HepG2 (cell line): ENCODE results near the gene C2orf92. TPM values are rescaled to one million over a fixed set of nuclear protein-coding genes. Genes with fewer than 3 reads are reported as not detected.

Experiments
- BCL6 ChIP-seq: IDR thresholded peaks from 2 replicates; pipeline ENCODE4 v1.6.1; 2016; ENCODE audit warnings: missing genetic modification reagents, missing compliant biosample characterization
- DZIP1 ChIP-seq: sonication (generic); formaldehyde crosslinking; IDR thresholded peaks from 2 replicates; pipeline ENCODE4 v1.5.0; 2020; ENCODE audit warnings: mild to moderate bottlenecking, missing genetic modification reagents
- E2F1 ChIP-seq: sonication (generic); formaldehyde crosslinking; IDR thresholded peaks from 2 replicates; pipeline ENCODE4 v1.5.0; 2020; ENCODE audit warnings: missing genetic modification reagents
- IRF1 ChIP-seq: sonication (generic); formaldehyde crosslinking; IDR thresholded peaks from 2 replicates; pipeline ENCODE4 v1.4.0; 2020; ENCODE audit warnings: low read depth, mild to moderate bottlenecking, missing genetic modification reagents
- KDM2A ChIP-seq: sonication (generic); formaldehyde crosslinking; IDR thresholded peaks from 2 replicates; pipeline ENCODE4 v1.4.0; 2020; ENCODE audit warnings: low read depth, missing genetic modification reagents, borderline replicate concordance
- UBTF ChIP-seq: sonication (generic); formaldehyde crosslinking; IDR thresholded peaks from 2 replicates; pipeline ENCODE4 v1.4.0; 2020; ENCODE audit warnings: mild to moderate bottlenecking, missing genetic modification reagents
- ZNF205 ChIP-seq: IDR thresholded peaks from 2 replicates; pipeline ENCODE4 v1.6.1; 2018; ENCODE audit warnings: missing biosample characterization, missing genetic modification reagents
- ZNF280B ChIP-seq: sonication (generic); formaldehyde crosslinking; IDR thresholded peaks from 2 replicates; pipeline ENCODE4 v1.5.0; 2020; ENCODE audit warnings: missing genetic modification reagents, mild to moderate bottlenecking, borderline replicate concordance
- ZNF512B ChIP-seq: sonication (generic); formaldehyde crosslinking; IDR thresholded peaks from 2 replicates; pipeline ENCODE4 v1.5.1; 2020; ENCODE audit warnings: missing genetic modification reagents, mild to moderate bottlenecking, borderline replicate concordance
- ZNF567 ChIP-seq: sonication (generic); formaldehyde crosslinking; IDR thresholded peaks from 2 replicates; pipeline ENCODE4 v1.8.1; 2023; ENCODE audit warnings: mild to moderate bottlenecking, missing genetic modification reagents, borderline replicate concordance
- ZNF878 ChIP-seq: sonication (generic); formaldehyde crosslinking; IDR thresholded peaks from 2 replicates; pipeline ENCODE4 v1.8.1; 2023; ENCODE audit warnings: mild to moderate bottlenecking, missing genetic modification reagents, moderate library complexity
- polyA plus RNA-seq, 8 experiments: library from polyadenylated mRNA; depleted of rRNA in 3 of 8; stranded (reverse) in 7 of 8; unstranded in 1 of 8; fragments of >200 nt; fragmentation: Illumina TruSeq in 4 of 8; extraction: Trizol in 4 of 8; gene quantifications; 2 replicates each; pipeline versions ENCODE4 v1.2.1 to v1.2.3, GENCODE V29; 2011 to 2016; ENCODE audit warnings: low read depth in 4 of 8, missing spikeins in 1 of 8, mixed read lengths in 1 of 8; ENCODE audit not compliant: insufficient read depth in 1 of 8
- total RNA-seq, 5 experiments: library from RNA; depleted of rRNA; stranded (reverse); fragments of >200 nt; fragmentation: Illumina TruSeq; extraction: Trizol; gene quantifications; 2 replicates each; pipeline ENCODE4 v1.2.3, GENCODE V29; 2016; ENCODE audit warnings: low read depth in 1 of 5

The C2orf92 gene
- total and polyA plus RNA-seq, 2 of the 13 experiments (the other 11 are each of a cell fraction or from before 2014, with no cell fraction given) = 4.9 to 5.0 TPM

- TF ChIP-seq ZNF205 (no peak), ZNF512B (CRISPR knock-in tag) (no peak), ZNF280B (CRISPR knock-in tag) (no peak), UBTF (CRISPR knock-in tag) (no peak), IRF1 (CRISPR knock-in tag) (no peak), DZIP1 (CRISPR knock-in tag) (no peak), ZNF878 (CRISPR knock-in tag) (no peak), BCL6 (CRISPR knock-in tag) (0 out of 2 replicates have a peak, but pooled peaks have one; percentile 18), ZNF567 (CRISPR knock-in tag) (no peak), E2F1 (CRISPR knock-in tag) (no peak), KDM2A (CRISPR knock-in tag) (peak; percentile 65)
Measured at GRCh38 chr2:97697252-97698235, 28.0 kb downstream of the C2orf92 start (continued).
